Hematopoietic multipotent progenitor cell treated with erythropoietin and hydrocortisone succinate and interleukin-3 and kit ligand, for 17 days (in vitro differentiated cells): ENCODE measurements around the gene TWSG1.
"Not testable (repeated sequence)": the region's sequence is repeated elsewhere in the genome, so short reads cannot be mapped to it uniquely, and the experiment has no call there.

Experiments
- DNase-seq: peaks from one replicate; pipeline ENCODE4 v3.0.0-alpha.2; 2015; ENCODE audit warnings: low spot score

TWSG1 gene

DNA sequence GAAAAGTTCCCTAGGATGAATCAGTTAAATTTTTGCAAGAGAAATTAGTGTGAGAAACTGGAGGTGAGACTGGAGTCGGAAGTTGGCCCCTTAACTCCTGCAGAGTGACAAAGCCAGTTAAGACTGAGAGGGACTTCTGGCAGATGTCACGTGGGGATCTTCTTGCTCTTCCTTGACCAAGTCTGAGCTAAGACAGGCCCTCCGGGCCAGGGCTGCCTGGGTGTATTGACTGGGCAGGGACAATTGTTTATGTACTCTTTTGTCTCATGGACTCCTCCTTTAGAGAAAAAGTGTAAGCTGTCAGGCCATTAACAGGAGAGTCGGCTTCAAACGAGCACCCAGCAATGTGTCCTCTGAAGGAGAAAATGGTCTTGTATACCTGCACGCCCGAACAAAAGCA, 92.2 kb downstream of the TWSG1 start:
- no peak for DNase-seq

GRCh38 chr18:9428301-9428706, 93.7 kb downstream of the TWSG1 start:
- DNase-seq: no peak

DNA sequence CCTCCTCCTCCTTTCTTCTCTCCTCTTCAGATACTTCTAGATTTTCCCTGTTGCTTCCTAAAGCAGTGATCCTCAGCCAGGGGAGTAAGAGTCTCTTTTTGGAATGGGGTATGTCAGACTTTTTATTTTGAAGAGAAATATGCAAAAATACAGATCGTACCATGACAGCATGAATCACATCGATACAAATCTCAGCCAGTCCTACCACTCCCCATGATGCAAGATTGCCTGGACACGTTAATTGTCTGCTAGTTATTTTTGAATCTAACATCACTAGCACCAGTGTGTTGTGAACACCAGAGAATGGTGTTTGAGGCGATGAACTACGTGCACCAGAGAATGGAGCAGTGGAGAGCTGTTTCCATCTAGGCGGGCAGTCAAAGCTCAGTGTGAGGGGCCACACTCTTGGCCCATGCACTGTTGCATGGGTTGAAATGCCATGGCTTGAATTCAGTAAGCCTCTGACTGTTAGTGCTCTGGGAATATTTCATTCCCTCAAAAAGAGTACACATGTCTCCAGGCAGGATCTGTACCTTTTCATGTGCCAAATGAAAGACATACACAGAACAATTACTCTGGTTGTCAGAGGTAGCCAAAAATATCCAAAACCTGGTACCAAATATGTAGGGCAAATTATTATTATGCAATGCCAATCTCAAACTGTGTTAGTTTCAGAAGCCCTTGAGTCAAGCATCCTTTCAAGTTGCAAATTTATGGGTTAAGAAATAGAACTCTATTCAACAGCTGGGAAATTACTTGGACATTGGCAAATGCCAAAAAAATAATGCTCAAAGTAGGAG, 94.5 kb downstream of the TWSG1 start:
- no peak for DNase-seq

DNA sequence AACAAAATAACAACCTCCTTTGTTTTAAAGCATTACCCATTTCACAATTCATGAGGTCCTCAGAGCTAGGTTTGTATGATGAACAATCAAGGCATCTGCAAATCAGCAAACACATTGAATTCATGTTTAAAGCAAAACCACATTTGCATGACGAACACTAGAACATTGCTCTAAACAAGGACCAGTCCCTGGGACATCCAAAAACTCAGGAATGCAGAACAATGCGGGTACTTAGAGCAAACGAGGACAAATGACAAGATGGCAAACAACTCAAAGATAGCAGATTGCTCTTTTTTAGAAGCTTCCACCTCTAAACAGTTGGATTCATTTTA, 95.1 kb downstream of the TWSG1 start:
- DNase-seq: no peak

GRCh38 chr18:9430315-9430714, 95.7 kb downstream of the TWSG1 start:
- not testable (repeated sequence) for DNase-seq

DNA sequence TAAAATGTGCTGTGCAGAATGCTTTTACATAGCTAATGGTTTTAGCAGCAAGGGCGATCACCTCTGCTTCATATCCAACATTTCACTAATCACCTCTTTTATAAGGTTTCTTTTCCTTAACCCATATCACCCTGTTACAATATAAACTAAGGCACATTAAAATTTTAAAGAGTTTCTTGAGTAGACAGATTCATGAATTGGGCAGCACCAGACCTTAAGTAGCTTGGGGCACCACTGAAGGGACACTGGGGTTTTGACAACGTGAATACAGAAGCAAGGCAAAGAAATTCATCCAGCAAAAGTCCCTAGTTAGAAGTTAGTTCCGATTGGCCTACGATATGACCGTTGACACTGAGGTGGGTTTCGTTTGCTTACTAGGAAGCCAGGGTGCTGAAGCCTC, 96.7 kb downstream of the TWSG1 start:
- DNase-seq: no peak

GRCh38 chr18:9433122-9433521, 98.5 kb downstream of the TWSG1 start:
- not testable (repeated sequence) for DNase-seq

DNA sequence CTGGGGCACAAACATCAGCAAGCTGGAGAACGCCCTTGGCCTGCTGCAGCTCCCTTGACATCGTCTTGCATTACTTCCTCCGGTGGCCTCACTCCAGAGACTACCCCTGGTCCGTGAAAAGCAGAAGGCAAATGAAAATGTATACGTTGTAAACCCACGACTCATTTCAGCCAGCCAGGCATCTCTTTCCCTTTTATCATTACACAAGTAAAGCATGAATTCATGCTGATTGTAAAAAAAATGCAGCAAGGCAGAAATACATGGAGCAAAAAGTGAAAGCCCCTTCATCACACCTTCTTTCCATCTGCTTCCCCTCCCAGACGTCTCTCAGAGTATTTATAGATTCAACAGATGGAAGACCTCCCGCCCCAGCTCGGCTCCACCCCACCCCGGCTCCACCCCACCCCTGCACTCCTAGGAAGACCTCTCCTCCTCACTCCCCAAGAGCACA, 99.1 kb downstream of the TWSG1 start:
- DNase-seq: no peak

- no peak for DNase-seq
These were observed 99.6 kb downstream of the TWSG1 start for GRCh38 chr18:9434122-9434701.

GRCh38 chr18:9435041-9435440, 100.5 kb downstream of the TWSG1 start:
- DNase-seq: no peak

- DNase-seq: no peak
These were observed 101.8 kb downstream of the TWSG1 start for GRCh38 chr18:9436206-9436929.

DNA sequence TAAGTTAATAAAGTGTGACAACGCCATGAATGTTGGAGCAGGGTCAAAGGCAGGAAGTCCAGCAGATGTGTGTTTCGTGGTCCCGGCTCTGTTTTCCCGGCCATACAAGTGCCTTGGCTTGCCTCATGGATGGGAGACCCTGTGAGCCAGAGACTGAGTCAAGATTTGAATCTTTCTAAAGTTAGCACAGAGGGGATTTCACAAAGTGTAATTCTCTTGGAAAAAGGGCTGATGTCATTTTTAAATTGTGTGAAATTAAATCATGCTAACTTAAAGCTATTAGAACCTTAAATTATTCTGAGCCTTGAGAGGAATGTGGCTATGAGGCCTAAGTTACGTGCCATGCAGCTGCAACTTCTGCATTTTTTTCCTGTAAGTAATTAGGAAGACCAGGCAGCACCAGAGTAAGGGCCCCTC, 102.5 kb downstream of the TWSG1 start:
- DNase-seq: no peak

- no peak for DNase-seq
These were observed 103.1 kb downstream of the TWSG1 start for GRCh38 chr18:9437672-9438071.

DNA sequence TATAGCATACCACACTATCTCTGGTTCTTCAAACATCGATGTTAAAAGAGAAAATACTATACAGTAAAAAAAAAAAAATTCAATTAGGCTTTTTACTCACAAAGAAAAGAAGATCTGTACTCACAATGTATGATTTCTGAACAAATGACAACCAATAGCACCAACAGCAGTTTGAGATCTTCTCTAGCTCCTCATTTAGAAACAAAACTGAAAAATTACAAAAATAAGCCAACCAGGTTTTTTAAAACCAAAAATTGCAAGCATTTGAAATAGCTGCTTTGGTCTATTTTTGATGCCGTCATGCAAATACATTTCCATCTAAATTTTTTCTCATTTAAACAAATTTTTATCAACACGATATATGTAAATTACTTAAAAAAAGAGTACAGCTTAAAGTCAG, 106.5 kb downstream of the TWSG1 start:
- no peak for DNase-seq

DNA sequence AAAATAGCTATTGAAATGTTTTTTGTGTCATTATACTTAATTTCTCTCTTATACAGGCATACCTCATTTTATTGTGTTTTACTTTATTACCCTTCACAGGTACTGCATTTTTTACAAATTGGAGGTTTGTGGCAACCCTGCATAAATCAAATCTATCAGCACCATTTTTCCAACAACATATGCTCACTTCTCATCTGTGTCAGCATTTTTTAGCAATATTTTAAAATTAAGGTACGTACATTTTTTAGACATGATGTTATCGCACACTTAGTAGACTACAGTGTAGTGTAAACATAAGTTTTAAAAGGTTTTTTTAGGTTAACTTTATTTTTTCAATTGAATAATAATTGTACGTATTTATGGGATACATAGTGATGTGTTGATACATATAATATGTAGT, 110.0 kb downstream of the TWSG1 start:
- no peak for DNase-seq

- no peak for DNase-seq
These were observed 112.3 kb downstream of the TWSG1 start for GRCh38 chr18:9446839-9447238.

DNA sequence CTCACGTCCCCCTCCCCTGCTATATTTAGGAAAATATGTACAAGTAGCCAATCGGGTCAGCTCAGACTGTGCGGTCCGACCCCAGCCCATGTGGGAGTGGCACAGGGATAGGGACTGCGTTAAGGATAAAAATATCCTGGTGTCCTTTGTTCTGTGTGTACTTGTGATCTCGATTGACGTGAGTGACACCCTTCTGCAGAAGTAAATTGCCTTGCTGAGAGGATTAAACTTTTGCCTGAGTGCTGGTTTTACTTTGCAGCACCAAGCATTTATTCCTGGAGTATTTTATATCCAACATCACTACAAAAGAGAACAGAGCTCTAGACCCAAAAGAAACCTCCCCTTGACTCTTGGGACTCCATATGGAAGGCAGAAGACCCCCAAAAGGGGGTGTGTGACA, 112.8 kb downstream of the TWSG1 start:
- no peak for DNase-seq

DNA sequence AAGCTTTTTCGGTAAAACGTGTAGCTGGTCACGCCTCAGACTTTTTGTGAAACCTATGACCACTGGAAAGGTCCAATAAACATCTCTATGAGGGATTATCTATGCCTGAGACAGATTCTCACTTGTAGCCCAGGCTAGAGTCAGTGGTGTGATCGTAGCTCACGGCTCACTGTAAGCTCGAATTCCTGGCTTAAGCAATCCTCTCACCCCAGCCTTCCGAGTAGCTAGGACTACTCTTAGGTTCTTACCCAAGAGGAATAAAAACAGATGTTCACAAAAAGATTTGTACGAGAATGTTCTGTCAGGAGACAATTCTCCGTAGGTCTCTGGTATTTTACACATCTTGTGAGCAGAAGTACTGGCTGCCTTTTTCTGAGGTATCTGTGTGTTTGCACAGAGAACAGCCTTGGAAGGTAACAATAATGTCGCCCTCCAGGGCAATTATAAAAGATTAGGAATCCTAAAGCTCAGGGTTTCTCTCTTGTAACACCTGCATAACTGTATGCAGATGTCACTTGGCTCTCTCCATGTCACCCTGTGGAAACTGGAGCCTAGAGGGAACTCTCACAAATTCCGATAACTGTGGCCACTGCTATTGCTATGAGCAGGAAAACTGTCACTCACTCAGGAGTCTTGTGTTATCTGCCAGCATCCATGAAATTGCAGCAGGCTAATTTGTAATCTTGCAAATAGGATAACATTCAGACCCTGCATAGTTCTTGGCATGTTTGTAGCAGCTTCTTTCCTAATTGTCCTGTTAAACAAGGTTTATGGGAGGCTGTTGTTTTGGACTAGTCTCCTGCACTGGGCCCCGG, 115.2 kb downstream of the TWSG1 start:
- no peak for DNase-seq

DNA sequence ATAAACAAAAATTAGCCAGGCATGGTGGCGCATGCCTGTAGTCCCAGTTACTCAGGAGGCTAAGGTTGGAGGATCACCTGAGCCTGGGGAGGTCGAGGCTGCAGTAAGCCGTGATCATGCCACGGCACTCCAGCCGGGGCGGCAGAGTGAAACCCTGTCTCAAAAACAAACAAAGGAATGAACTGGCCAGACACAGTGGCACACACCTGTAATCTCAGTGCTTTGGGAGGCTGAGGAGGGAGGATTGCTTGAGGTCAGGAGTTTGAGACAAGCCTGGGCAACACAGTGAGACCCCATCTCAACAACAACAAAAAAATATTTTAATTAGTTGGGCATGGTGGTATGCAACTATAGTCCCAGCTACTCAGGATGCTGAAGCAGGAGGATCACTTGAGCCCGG, 116.3 kb downstream of the TWSG1 start:
- DNase-seq: not testable (repeated sequence)
